Right cardiac atrium (tissue), 5 donors: ENCODE data around the gene REC114. TPM values are rescaled to one million over a fixed set of nuclear protein-coding genes. Genes with fewer than 3 reads are reported as not detected.
"Not testable (repeated sequence)": the region's sequence is repeated elsewhere in the genome, so short reads cannot be mapped to it uniquely, and the experiment has no call there.

ENCODE experiments used
- ATAC-seq, 2 donors: fragments of 200-7000 bp; cut with Tn5 transposase; one replicate each; pipeline versions ENCODE4 v1.8.0 to v1.9.1; 2020; ENCODE audit warnings: moderate library complexity in 2 of 2, mild to moderate bottlenecking in 1 of 2
- DNase-seq, 3 donors: peaks; one replicate each; pipeline ENCODE4 v3.0.0-alpha.2; 2020
- H3K27ac ChIP-seq: one replicate; pipeline ENCODE4 v1.5.1; 2013; ENCODE audit warnings: mild to moderate bottlenecking, low read length, control low read depth, moderate library complexity
- H3K27me3 ChIP-seq: one replicate; pipeline ENCODE4 v1.6.1; 2013; ENCODE audit not compliant: control insufficient read depth, insufficient read depth
- H3K4me1 ChIP-seq: one replicate; pipeline ENCODE4 v1.6.1; 2013; ENCODE audit warnings: low read length; ENCODE audit not compliant: control insufficient read depth, insufficient read depth
- H3K4me3 ChIP-seq: one replicate; pipeline ENCODE4 v1.5.1; 2013; ENCODE audit warnings: low read length, control low read depth
- H3K9me3 ChIP-seq: one replicate; pipeline ENCODE4 v1.6.1; 2013; ENCODE audit warnings: low read length; ENCODE audit not compliant: control insufficient read depth
- WGBS: extraction: QIAGEN DNeasy Blood & Tissue Kit; methylation state at CpG from one replicate; pipeline ENCODE4 v1.1.7; 2013; 5-methylcytosine and 5-hydroxymethylcytosine counted together
- intact Hi-C, 4 donors: fragments of 100-400 bp; cut with DNase I; formaldehyde crosslinking; loops; one replicate each; pipeline versions ENCODE4 v1.11.0 to v1.14.0; 2022 to 2023
- polyA plus RNA-seq: library from polyadenylated mRNA; stranded (reverse); fragments of 200-250 nt; gene quantifications from one replicate; pipeline ENCODE4 v1.2.3, GENCODE V29; 2013
- total RNA-seq, 4 donors: library from RNA; stranded (reverse); fragmentation: NEBNext Ultra II Directional; extraction: Animal tissue kit (Norgen Biotek cat#: 25700); gene quantifications; one replicate each; pipeline ENCODE4 v1.2.1, GENCODE V29; 2021
- donor health status: healthy with polysubstance abuse.
- donor health status: DM: no; HTN: yes; CAD: no.
- donor health status: DM: no; HTN: no; CAD: no.
- donor health status: DM: no; HTN: yes; CAD: no; lungs with severe emphysema.
- donor health status: DM: yes; HTN: yes; CAD: no.

Gene REC114
- total and polyA plus RNA-seq, 5 donors: 2.6 to 12.1 (median 5.1) TPM

GRCh38 chr15:73573572-73573971 lies 130.6 kb downstream of the REC114 start:
- Histone ChIP-seq H3K27ac (no peak overlapping the region), H3K4me1 (peaks cover 3% of the 10 kb centered on the region), H3K4me3 (no peak overlapping the region), H3K9me3 (no peaks in the 10 kb centered on the region), H3K27me3 (no peaks in the 10 kb centered on the region)
- ATAC-seq: peak; percentile 22 to 77
- 46% methylated on average over 9 of the region's 9 CpGs for WGBS
- DNase-seq: peak in 2 of 3 donors; percentile 42 to 47
- intact Hi-C loops: no loop called here

GRCh38 chr15:73575636-73576247 lies 132.8 kb downstream of the REC114 start:
- no peaks in the 10 kb centered on the region for H3K27me3 ChIP-seq
- intact Hi-C loops: no loop called here
- ATAC-seq (peak; percentile 83 to 85), DNase-seq (peak; percentile 38 to 79 (median 60))
- H3K4me1 ChIP-seq: peaks cover 3% of the 10 kb centered on the region
- H3K9me3 ChIP-seq: no peaks in the 10 kb centered on the region
- H3K4me3 ChIP-seq: no peak overlapping the region
- H3K27ac ChIP-seq: peak overlapping the region; percentile 42
- WGBS: 49% methylated on average over 3 of the region's 3 CpGs

- not testable (repeated sequence) for H3K27me3 ChIP-seq
These were observed 134.6 kb downstream of the REC114 start for GRCh38 chr15:73577593-73577992.

GRCh38 chr15:73578026-73578425 lies 135.1 kb downstream of the REC114 start:
- Histone ChIP-seq H3K9me3 (no peaks in the 10 kb centered on the region), H3K4me1 (peaks cover 3% of the 10 kb centered on the region), H3K27me3 (no peaks in the 10 kb centered on the region), H3K27ac (no peak overlapping the region), H3K4me3 (no peak overlapping the region)
- ATAC-seq (no peak), DNase-seq (no peak)
- intact Hi-C loops: no loop called here
- 92% methylated on average over 2 of the region's 2 CpGs for WGBS

More at GRCh38 chr15:73577593-73577992, 134.6 kb downstream of the REC114 start:
- ATAC-seq, DNase-seq, H3K4me1 ChIP-seq, intact Hi-C loops, H3K27ac ChIP-seq, H3K9me3 ChIP-seq, H3K4me3 ChIP-seq: not testable (repeated sequence)

GRCh38 chr15:73582851-73583379 lies 140.0 kb downstream of the REC114 start:
- intact Hi-C loops: no loop called here
- WGBS: 81% methylated on average over 6 of the region's 6 CpGs

GRCh38 chr15:73583544-73583943 lies 140.6 kb downstream of the REC114 start:
- H3K4me1 ChIP-seq: no peaks in the 10 kb centered on the region
- no peak for ATAC-seq
- DNase-seq: no peak
- WGBS: 90% methylated on average over 3 of the region's 3 CpGs
- no peak overlapping the region for H3K4me3 ChIP-seq
- no peaks in the 10 kb centered on the region for H3K27me3 ChIP-seq
- no peaks in the 10 kb centered on the region for H3K9me3 ChIP-seq
- intact Hi-C loops: no loop called here
- H3K27ac ChIP-seq: no peak overlapping the region

More at GRCh38 chr15:73582851-73583379, 140.0 kb downstream of the REC114 start:
- H3K27ac ChIP-seq: no peak overlapping the region
- ATAC-seq (no peak), DNase-seq (no peak)
- H3K27me3 ChIP-seq: no peaks in the 10 kb centered on the region
- no peaks in the 10 kb centered on the region for H3K9me3 ChIP-seq
- H3K4me1 ChIP-seq: no peaks in the 10 kb centered on the region
- H3K4me3 ChIP-seq: no peak overlapping the region

GRCh38 chr15:73584699-73585420 lies 141.9 kb downstream of the REC114 start:
- WGBS: 46% methylated on average over 5 of the region's 5 CpGs
- ATAC-seq: no peak
- Histone ChIP-seq H3K9me3 (no peaks in the 10 kb centered on the region), H3K27ac (no peak overlapping the region), H3K4me1 (no peaks in the 10 kb centered on the region), H3K27me3 (no peaks in the 10 kb centered on the region), H3K4me3 (no peak overlapping the region)
- DNase-seq: no peak
- intact Hi-C loops: no loop called here

GRCh38 chr15:73585871-73586654 lies 143.1 kb downstream of the REC114 start:
- Histone ChIP-seq H3K9me3 (no peaks in the 10 kb centered on the region), H3K27me3 (no peaks in the 10 kb centered on the region), H3K27ac (no peak overlapping the region), H3K4me3 (no peak overlapping the region), H3K4me1 (no peaks in the 10 kb centered on the region)
- intact Hi-C loops: no loop called here
- WGBS: 90% methylated on average over 5 of the region's 5 CpGs
- ATAC-seq (no peak), DNase-seq (no peak)

GRCh38 chr15:73589766-73590165 lies 146.8 kb downstream of the REC114 start:
- DNase-seq: no peak
- Histone ChIP-seq H3K27me3 (no peaks in the 10 kb centered on the region), H3K4me3 (no peak overlapping the region), H3K4me1 (peaks cover 6% of the 10 kb centered on the region), H3K9me3 (no peaks in the 10 kb centered on the region), H3K27ac (no peak overlapping the region)
- ATAC-seq: no peak
- intact Hi-C loops: no loop called here
- WGBS: 92% methylated on average over 1 of the region's 1 CpG

GRCh38 chr15:73590263-73590662 lies 147.3 kb downstream of the REC114 start:
- 96% methylated on average over 5 of the region's 5 CpGs for WGBS
- no peak for DNase-seq
- Histone ChIP-seq H3K27ac (no peak overlapping the region), H3K9me3 (no peaks in the 10 kb centered on the region), H3K27me3 (no peaks in the 10 kb centered on the region), H3K4me3 (no peak overlapping the region), H3K4me1 (peaks cover 6% of the 10 kb centered on the region)
- intact Hi-C loops: no loop called here
- ATAC-seq: no peak
